GM13977 (cell line): ENCODE data around the gene CLEC3A.

Experiments
- DNase-seq: peaks from one replicate; pipeline ENCODE4 v3.0.0; 2012; ENCODE audit warnings: low spot score
- in situ Hi-C: fragments of 300-500 bp; cut with MboI; formaldehyde crosslinking; loops from one replicate; pipeline ENCODE4 v1.12.0; 2022; ENCODE audit warnings: low sequenced_read_pairs, low pct_unique_long_range_greater_than_20kb, mixed read lengths, inconsistent platforms; ENCODE audit not compliant: unreplicated experiment
- TF ChIP-seq, protein P1 (sequence below): IDR thresholded peaks from 2 replicates; pipeline ENCODE4 v1.5.1; 2012; ENCODE audit warnings: mild to moderate bottlenecking, control low read depth; ENCODE audit not compliant: insufficient read depth; ENCODE audit errors: extremely low read depth, missing control alignments

CLEC3A gene

DNA sequence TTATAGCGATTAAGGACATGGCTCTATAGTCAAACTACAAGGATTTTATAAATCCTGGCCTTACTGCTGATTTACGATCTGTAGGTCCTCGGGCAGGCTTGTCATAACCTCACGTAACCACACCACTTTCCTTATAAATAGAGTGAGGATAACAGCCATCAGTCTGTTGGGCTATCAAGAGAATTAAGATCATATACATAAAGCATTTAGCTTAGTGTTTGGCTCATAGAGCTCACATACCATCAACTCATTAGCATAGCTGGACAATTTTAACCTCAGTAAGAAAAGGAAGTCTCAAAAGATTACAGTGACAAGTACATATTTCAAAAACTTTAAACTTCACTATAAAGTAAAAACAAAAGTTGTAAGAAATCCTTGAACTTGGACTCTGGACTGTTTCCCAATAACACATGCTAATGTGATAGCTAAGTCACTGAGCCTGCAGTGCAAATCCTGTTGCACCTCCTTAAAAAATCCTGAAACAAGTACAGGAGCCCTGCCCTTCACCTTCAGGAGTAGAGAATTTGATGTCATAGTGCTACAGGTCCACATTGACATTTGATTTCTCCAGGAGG, 20.8 kb upstream of the CLEC3A start:
- TF ChIP-seq, protein P1, sequence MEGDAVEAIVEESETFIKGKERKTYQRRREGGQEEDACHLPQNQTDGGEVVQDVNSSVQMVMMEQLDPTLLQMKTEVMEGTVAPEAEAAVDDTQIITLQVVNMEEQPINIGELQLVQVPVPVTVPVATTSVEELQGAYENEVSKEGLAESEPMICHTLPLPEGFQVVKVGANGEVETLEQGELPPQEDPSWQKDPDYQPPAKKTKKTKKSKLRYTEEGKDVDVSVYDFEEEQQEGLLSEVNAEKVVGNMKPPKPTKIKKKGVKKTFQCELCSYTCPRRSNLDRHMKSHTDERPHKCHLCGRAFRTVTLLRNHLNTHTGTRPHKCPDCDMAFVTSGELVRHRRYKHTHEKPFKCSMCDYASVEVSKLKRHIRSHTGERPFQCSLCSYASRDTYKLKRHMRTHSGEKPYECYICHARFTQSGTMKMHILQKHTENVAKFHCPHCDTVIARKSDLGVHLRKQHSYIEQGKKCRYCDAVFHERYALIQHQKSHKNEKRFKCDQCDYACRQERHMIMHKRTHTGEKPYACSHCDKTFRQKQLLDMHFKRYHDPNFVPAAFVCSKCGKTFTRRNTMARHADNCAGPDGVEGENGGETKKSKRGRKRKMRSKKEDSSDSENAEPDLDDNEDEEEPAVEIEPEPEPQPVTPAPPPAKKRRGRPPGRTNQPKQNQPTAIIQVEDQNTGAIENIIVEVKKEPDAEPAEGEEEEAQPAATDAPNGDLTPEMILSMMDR, result no peak
- no peak for DNase-seq
- in situ Hi-C loops, result no loop called here

DNA sequence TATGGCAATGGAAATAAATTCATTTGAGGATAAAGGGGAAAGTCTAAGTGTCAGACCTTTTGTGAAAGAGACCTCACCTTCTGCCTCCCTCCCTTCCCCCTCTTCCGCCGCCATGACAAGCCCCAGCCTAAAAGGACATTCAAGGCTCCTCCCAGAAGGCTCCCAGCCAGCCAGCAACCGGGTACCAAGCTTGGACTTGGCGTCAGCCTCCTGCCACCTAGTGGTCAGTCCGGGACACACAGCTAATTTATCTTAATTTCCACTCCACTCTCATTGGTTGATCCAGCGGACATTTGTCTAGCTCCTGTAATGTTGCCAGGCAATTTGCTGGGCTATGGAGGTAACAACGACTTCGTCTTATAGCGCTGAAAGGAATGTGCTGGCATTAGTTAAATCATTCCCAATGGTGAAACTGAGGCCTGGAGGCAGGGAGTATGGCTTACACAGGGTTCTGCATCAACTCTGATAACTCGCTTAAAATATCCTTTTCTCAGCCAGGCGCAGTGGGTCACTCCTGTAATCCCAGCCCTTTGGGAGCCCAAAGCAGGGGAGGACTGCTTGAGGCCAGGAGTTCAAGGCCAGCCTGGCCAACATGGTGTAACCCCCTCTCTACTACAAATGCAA, 19.3 kb upstream of the CLEC3A start:
- in situ Hi-C loops, result no loop called here
- TF ChIP-seq, protein P1, result peak; percentile 87
- peak; percentile 83 for DNase-seq

DNA sequence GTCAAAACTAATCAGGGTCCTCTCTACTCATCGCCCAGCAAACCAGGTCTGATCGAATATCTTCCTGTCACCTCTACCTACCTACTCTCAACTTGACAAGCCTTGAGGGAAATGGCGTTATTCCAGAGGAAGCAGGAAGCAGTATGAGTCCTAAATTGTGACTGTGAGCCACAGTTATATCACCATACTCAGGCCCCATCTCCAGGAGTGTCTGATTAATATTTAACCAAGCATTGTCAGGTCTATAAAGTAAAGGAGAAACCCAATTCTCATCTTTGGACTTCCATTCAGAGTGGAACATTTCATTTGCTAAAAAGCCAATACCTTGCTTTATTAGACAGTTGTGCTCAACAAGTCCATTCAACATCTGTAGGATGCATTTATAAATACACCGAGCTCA, 17.8 kb upstream of the CLEC3A start:
- TF ChIP-seq, protein P1, result no peak
- DNase-seq, result no peak
- in situ Hi-C loops, result no loop called here

DNA sequence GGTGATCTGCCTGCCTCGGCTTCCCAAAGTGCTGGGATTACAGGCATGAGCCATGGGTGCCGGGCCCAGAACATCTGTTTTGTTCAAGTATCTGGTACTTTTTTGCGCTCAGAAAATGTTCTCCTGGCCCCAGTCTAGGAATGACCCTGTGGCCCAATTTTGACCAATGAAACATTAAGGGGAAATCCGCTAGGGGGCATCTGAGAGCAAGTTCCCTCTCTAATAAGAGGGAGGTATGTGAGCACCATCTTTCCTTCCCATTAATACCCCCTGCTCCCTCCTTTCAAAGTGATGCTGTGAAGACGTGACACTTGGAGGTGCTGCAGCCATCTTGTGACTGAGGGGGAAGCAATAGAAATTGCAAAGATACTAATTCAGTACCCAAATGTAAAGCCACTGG, 16.5 kb upstream of the CLEC3A start:
- in situ Hi-C loops, result no loop called here
- peak; percentile 29 for DNase-seq
- TF ChIP-seq, protein P1, result peak; percentile 44

DNA sequence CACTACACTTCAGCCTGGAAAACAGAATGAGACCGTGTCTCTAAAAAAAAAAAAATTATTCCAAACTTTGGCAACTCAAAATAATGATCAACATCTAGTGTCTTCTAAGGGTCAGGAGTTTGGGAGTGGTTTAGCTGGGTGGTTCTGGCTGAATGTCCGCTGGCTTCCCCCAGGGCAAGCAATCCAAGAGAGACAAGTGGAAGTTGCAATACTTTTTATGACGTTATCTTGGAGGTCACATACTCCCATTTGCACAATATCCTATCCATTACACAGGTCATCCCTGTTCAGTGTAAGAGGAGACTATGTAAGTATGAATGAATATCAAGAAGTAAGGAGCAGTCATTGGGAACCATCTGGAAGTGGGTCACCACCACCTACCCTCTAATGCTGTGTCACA, 15.2 kb upstream of the CLEC3A start:
- in situ Hi-C loops, result no loop called here
- DNase-seq, result no peak
- TF ChIP-seq, protein P1, result no peak

DNA sequence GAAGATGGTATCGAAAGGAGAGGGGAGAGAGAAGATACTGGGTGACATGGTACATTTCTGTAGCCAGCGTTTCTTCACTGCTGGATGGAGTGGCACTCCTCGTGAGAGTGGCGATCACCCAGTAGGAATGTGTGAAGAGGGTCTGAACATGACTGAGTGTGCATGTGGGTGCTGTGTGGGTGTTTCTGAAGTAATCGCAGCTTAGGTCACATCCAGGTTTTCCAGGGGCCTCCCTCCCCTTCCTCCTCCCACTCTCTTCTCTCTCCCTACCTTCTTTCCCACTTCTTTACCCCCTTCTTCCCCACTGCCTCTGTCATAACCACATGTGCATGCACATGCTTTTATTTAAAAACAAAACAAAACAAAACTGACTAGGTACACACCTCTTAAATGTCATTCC, 1.8 kb downstream of the CLEC3A start:
- TF ChIP-seq, protein P1, result no peak
- no peak for DNase-seq
- in situ Hi-C loops, result no loop called here

DNA sequence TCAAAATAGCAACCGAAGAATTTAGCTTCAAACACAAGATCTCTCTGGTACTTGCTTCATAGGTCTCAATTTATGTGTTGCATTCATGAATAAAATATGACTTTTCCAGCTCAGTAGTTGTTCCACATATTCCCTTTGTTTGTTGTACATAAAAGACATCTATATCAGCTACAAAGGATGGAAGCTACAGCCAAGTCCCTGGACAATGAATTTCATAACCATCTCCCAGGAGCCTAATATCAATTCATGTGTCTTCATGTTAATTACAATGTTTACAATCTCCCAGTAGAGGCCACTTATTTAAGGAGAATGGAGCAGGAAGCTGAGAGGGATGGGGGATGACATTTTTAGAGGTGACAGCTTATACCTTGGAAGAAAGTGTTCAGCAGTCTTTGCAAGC, 3.3 kb downstream of the CLEC3A start:
- in situ Hi-C loops, result no loop called here
- TF ChIP-seq, protein P1, result no peak

More for the DNA sequence above, 3.3 kb downstream of the CLEC3A start:
- DNase-seq, result no peak
